Activated CD8-positive, alpha-beta memory T cell treated with anti-CD3 and anti-CD28 coated beads, Interleukin-2, amount 50 U/mL, for 4 hours (primary cell): Measurements from ENCODE around the gene BSPH1.
"Not testable (repeated sequence)": the region's sequence is repeated elsewhere in the genome, so short reads cannot be mapped to it uniquely, and the experiment has no call there.

Source experiments
- DNase-seq: peaks from one replicate; pipeline ENCODE4 v3.0.0-alpha.2; 2020

Gene BSPH1

GRCh38 chr19:47992070-47992469, at the start of gene BSPH1:
Gene BSPH1, minus strand, starts transcription at chr19:47992170. Its CDS starts 89 bp downstream, at chr19:47992081.
- no peak for DNase-seq

- DNase-seq, result no peak
Measured at GRCh38 chr19:48036765-48037164, 44.8 kb upstream of the BSPH1 start.

GRCh38 chr19:48033604-48034003, 41.6 kb upstream of the BSPH1 start:
- no peak for DNase-seq

GRCh38 chr19:48030073-48030472, 38.1 kb upstream of the BSPH1 start:
- no peak for DNase-seq

- no peak for DNase-seq
Measured at GRCh38 chr19:48029431-48029830, 37.5 kb upstream of the BSPH1 start.

- no peak for DNase-seq
Measured at GRCh38 chr19:48025480-48025879, 33.5 kb upstream of the BSPH1 start.

- no peak for DNase-seq
Measured at GRCh38 chr19:48023518-48023917, 31.5 kb upstream of the BSPH1 start.

GRCh38 chr19:48023011-48023410, 31.0 kb upstream of the BSPH1 start:
- no peak for DNase-seq

- no peak for DNase-seq
Measured at GRCh38 chr19:48020686-48021085, 28.7 kb upstream of the BSPH1 start.

GRCh38 chr19:48010932-48011758, 19.2 kb upstream of the BSPH1 start:
- no peak for DNase-seq

GRCh38 chr19:48006762-48007161, 14.8 kb upstream of the BSPH1 start:
- no peak for DNase-seq

- no peak for DNase-seq
Measured at GRCh38 chr19:48004236-48004635, 12.3 kb upstream of the BSPH1 start.

- DNase-seq, result no peak
Measured at GRCh38 chr19:48000846-48001245, 8.9 kb upstream of the BSPH1 start.

- no peak for DNase-seq
Measured at GRCh38 chr19:47998800-47999199, 6.8 kb upstream of the BSPH1 start.

GRCh38 chr19:47996230-47996727, 4.3 kb upstream of the BSPH1 start:
- DNase-seq, result no peak

GRCh38 chr19:47994209-47994802, 2.3 kb upstream of the BSPH1 start, which contains the start of gene ELSPBP1:
Gene ELSPBP1, plus strand, starts transcription at chr19:47994632. Its CDS starts 14,036 bp downstream, at chr19:48008668.
- DNase-seq, result no peak

- no peak for DNase-seq
Measured at GRCh38 chr19:47991191-47991808, 670 bp downstream of the BSPH1 start.

- no peak for DNase-seq
Measured at GRCh38 chr19:47973529-47973928, 18.4 kb downstream of the BSPH1 start.

- DNase-seq, result not testable (repeated sequence)
Measured at GRCh38 chr19:47955936-47956335, 36.0 kb downstream of the BSPH1 start.

- not testable (repeated sequence) for DNase-seq
Measured at GRCh38 chr19:47952132-47952531, 39.8 kb downstream of the BSPH1 start.

GRCh38 chr19:47949852-47950521, 42.0 kb downstream of the BSPH1 start:
- DNase-seq, result not testable (repeated sequence)

- DNase-seq, result not testable (repeated sequence)
Measured at GRCh38 chr19:47928581-47928980, 63.4 kb downstream of the BSPH1 start.

- DNase-seq, result not testable (repeated sequence)
Measured at GRCh38 chr19:47920107-47920506, 71.9 kb downstream of the BSPH1 start.
